T-helper 2 cell treated with Interferon-gamma antibody and Interleukin-4, amounts not matched to agents 5 μg/mL and 100 μg/mL, for 36 hours (primary cell): ENCODE results near the gene EEFSEC.

Source experiments
- DNase-seq: peaks from one replicate; pipeline ENCODE4 v3.0.0; 2021; ENCODE audit warnings: low spot score
- H3K27ac Mint-ChIP-seq: one replicate; pipeline ENCODE4 v1.8.0; 2021; ENCODE audit warnings: mild to moderate bottlenecking, mixed read lengths
- H3K27me3 Mint-ChIP-seq: one replicate; pipeline ENCODE4 v1.8.0; 2021; ENCODE audit warnings: low read depth, mixed read lengths
- H3K36me3 Mint-ChIP-seq: one replicate; pipeline ENCODE4 v1.8.0; 2021; ENCODE audit warnings: low read depth, mixed read lengths
- H3K4me1 Mint-ChIP-seq: one replicate; pipeline ENCODE4 v1.8.0; 2021; ENCODE audit warnings: low read depth, mixed read lengths
- H3K4me3 Mint-ChIP-seq: one replicate; pipeline ENCODE4 v1.8.0; 2022; ENCODE audit warnings: mild to moderate bottlenecking, moderate library complexity, mixed read lengths
- H3K9me3 Mint-ChIP-seq: one replicate; pipeline ENCODE4 v1.8.0; 2021; ENCODE audit warnings: mixed read lengths

Gene EEFSEC

DNA sequence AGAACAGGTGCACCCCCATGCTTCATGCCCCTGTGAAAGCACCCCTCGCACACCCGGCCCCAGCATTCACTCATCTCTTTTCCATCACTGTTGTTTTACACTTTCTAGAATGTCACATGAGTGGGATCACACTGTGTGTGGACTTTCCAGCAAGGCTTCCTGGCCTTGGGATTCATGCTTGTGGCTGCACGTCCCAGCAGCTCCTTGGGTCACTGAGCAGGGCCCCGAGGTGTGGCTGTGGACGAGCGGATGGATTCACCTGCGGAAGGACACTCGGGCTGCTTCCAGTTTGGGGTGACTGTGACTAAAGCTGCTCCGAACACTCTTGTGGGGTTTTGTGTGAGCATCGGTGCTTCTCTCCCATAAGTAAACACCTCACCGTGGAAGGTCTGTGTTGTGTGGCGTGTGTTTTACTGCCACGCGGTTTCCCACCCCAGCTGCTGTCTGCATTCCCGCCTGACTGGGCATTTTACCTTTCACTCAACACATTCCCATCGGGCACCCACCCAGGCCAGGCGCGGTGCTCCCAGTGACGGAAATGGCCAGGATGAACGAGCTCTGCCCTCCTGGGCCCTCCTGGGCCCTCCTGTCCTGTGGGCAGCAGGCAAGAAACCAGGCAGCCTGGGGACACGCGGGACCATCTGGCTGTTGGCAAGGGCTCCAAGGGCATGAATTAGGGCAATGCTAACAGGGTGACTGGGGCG lies 272.0 kb downstream of the EEFSEC start:
- no peak for DNase-seq
- Mint-ChIP-seq H3K27ac (no peak overlapping the region), H3K9me3 (no peaks in the 10 kb centered on the region), H3K4me1 (no peaks in the 10 kb centered on the region), H3K4me3 (no peak overlapping the region), H3K27me3 (peaks cover 8% of the 10 kb centered on the region), H3K36me3 (no peaks in the 10 kb centered on the region)

DNA sequence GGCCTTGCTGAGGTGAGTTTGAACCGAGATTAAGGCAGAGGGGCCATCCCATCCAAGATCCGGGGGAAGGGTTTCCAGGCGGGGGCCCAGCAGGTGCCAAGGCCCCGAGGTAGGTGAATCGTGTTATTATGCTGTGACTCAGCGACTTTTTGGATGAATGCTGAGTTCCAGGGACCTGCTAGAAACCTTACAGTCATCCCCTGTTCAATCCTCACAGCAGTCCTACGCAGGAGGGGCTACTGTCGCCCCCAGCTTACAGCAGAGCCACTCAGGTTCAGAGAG lies 272.5 kb downstream of the EEFSEC start:
- Mint-ChIP-seq H3K9me3 (no peaks in the 10 kb centered on the region), H3K27ac (no peak overlapping the region), H3K27me3 (peaks cover 13% of the 10 kb centered on the region), H3K4me3 (no peak overlapping the region), H3K36me3 (no peaks in the 10 kb centered on the region), H3K4me1 (no peaks in the 10 kb centered on the region)
- DNase-seq: no peak

DNA sequence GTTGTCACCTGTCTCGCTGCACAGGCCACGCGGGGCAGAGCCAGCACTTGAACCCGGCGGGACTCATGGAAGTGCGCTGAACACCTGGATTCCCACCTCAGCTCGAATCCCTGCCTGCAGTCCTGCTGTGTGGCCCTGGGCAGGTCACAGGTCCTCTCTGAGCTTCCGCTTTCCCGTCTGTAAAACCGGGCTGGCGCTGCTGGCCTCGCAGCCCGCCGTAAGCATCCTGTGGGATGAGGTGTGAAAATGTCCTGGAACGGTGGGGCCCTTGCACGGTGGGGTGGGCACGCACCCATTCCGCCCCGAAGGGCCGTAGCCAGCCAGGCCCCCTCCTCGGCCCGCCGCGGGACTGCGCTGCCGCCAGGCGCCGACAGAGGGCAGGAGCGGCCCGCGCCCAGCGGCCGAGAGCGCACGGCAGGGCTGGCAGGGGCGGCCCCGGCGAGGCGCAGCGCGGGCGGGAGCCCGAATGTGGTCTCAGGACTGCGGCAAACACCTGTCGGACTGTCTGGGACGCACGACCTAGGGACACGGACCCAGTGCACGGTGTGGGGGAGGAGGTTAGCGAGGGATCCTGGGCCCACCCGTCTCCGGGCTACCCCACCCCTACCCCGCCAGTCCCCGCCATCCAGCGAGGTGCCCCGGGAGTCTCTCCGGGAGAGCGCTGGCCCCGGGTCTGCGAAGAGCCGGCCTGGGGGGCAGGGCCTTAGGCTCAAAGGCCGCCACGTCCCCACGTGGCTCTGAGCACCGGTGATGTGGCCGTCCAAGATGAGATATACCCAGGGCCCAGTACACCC lies 273.0 kb downstream of the EEFSEC start:
- H3K4me1 Mint-ChIP-seq: no peaks in the 10 kb centered on the region
- no peak overlapping the region for H3K4me3 Mint-ChIP-seq
- H3K36me3 Mint-ChIP-seq: no peaks in the 10 kb centered on the region
- no peak overlapping the region for H3K27ac Mint-ChIP-seq
- DNase-seq: peak; percentile 58
- H3K9me3 Mint-ChIP-seq: no peaks in the 10 kb centered on the region
- peaks cover 18% of the 10 kb centered on the region for H3K27me3 Mint-ChIP-seq

DNA sequence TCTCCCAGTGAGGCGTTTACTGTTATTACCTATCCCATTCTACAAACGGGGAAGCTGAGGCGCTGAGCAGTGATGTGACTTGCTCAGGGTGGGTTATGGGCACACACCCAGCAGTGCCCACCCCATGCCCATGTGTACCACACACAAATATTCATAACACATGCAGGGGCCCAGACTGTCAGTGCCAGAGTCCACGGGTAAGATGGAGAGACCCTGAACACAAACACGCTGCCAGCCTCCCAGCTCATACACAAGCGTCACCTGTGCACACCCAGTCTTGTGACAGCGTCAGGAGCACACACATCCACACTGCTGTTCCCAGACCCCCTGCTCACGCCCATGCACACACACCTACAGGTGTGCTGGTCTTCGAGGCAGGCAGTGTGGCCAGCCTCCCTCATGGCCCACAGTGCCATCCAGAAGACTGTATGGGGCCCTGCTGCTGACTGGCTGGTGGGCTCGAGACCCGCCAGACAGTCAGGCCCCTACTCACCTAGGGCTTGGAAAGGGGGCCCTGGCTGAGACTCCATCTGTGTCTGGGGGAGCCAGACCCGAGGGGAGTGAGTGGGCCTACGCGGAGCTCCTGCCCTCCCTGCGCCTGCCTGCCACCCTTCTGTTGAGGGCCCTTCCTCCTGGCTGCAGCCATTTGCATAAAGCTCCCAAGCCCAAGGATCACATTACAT lies 274.0 kb downstream of the EEFSEC start:
- Mint-ChIP-seq H3K4me1 (no peaks in the 10 kb centered on the region), H3K27me3 (peaks cover 28% of the 10 kb centered on the region), H3K36me3 (no peaks in the 10 kb centered on the region), H3K4me3 (no peak overlapping the region), H3K9me3 (no peaks in the 10 kb centered on the region), H3K27ac (no peak overlapping the region)
- no peak for DNase-seq

GRCh38 chr3:128427872-128428822 lies 274.9 kb downstream of the EEFSEC start:
- no peak for DNase-seq
- Mint-ChIP-seq H3K27ac (no peak overlapping the region), H3K9me3 (no peaks in the 10 kb centered on the region), H3K36me3 (no peaks in the 10 kb centered on the region), H3K27me3 (peaks cover 31% of the 10 kb centered on the region), H3K4me1 (no peaks in the 10 kb centered on the region), H3K4me3 (no peak overlapping the region)

DNA sequence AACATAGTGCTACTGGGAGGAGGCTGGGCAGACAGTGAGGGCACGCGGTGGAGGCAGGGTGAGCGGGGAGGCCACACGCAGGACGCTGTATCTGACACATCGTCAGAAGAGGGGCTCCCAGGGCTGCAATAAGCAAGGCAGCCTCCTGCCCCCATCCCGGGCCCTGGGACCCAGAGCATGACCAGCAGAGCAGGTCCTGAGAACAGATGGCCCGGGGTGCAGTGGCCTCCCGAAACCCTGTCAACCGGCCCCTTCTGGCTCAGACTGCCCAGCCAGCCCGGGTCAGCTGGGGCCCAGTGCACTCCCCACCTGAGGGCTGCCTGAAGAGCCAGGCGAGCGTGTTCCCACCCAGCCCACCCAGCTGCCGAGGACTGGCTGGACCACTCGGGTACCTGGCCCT lies 276.0 kb downstream of the EEFSEC start:
- Mint-ChIP-seq H3K4me1 (no peaks in the 10 kb centered on the region), H3K4me3 (no peak overlapping the region), H3K27me3 (peaks cover 40% of the 10 kb centered on the region), H3K36me3 (no peaks in the 10 kb centered on the region), H3K9me3 (no peaks in the 10 kb centered on the region), H3K27ac (no peak overlapping the region)
- DNase-seq: no peak

DNA sequence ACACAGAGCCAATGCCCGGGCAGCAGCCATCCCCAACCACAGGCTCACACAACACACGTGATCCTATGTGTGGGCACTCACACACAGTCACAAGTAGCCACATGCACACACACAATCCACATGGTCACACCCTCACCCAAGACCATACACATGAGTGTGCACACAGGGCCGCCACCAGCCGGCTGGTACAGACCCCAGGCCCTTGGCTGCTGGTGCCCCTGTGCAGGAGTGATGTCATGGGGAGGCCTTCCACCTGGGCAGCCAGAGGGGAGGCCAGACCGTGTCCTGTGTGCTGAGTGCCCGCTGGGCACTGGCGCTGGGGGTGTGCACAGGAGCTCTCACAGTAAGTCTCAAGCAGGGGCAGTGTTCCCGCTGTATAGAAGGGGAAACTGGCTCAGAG lies 276.5 kb downstream of the EEFSEC start:
- no peaks in the 10 kb centered on the region for H3K9me3 Mint-ChIP-seq
- no peak for DNase-seq
- no peaks in the 10 kb centered on the region for H3K36me3 Mint-ChIP-seq
- no peak overlapping the region for H3K27ac Mint-ChIP-seq
- H3K27me3 Mint-ChIP-seq: peaks cover 40% of the 10 kb centered on the region
- no peaks in the 10 kb centered on the region for H3K4me1 Mint-ChIP-seq
- no peak overlapping the region for H3K4me3 Mint-ChIP-seq

DNA sequence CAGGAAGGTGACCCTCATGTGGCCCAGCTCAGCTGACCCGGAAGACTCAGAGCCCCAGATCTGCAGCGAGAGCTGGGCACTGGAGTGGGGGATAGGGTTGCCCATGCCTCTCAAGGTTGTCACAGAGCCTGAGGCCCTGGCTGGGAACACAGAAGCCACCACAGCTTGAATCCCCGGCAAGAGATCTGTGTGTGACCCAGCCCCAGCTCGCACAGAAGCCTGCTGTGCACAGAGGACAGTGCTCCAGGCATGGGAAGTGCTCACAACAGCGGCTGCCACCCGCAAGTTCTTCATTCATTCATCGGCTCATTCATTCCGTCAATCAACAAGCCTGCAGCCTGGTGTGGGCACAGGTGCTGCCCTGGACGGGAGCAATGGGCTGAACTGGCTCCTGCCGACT lies 277.0 kb downstream of the EEFSEC start:
- no peak for DNase-seq
- H3K4me3 Mint-ChIP-seq: no peak overlapping the region
- no peak overlapping the region for H3K27ac Mint-ChIP-seq
- no peaks in the 10 kb centered on the region for H3K36me3 Mint-ChIP-seq
- no peaks in the 10 kb centered on the region for H3K4me1 Mint-ChIP-seq
- no peaks in the 10 kb centered on the region for H3K9me3 Mint-ChIP-seq
- H3K27me3 Mint-ChIP-seq: peaks cover 40% of the 10 kb centered on the region

GRCh38 chr3:128430731-128431130 lies 277.4 kb downstream of the EEFSEC start:
- no peaks in the 10 kb centered on the region for H3K4me1 Mint-ChIP-seq
- H3K36me3 Mint-ChIP-seq: no peaks in the 10 kb centered on the region
- no peaks in the 10 kb centered on the region for H3K9me3 Mint-ChIP-seq
- no peak overlapping the region for H3K4me3 Mint-ChIP-seq
- no peak for DNase-seq
- H3K27ac Mint-ChIP-seq: no peak overlapping the region
- peaks cover 42% of the 10 kb centered on the region for H3K27me3 Mint-ChIP-seq

- H3K36me3 Mint-ChIP-seq: no peaks in the 10 kb centered on the region
- no peak overlapping the region for H3K4me3 Mint-ChIP-seq
- no peak for DNase-seq
- no peak overlapping the region for H3K27ac Mint-ChIP-seq
- no peaks in the 10 kb centered on the region for H3K4me1 Mint-ChIP-seq
- H3K27me3 Mint-ChIP-seq: peaks cover 51% of the 10 kb centered on the region
- no peaks in the 10 kb centered on the region for H3K9me3 Mint-ChIP-seq
These were observed 278.6 kb downstream of the EEFSEC start for GRCh38 chr3:128431803-128432300.

- no peaks in the 10 kb centered on the region for H3K4me1 Mint-ChIP-seq
- DNase-seq: no peak
- H3K4me3 Mint-ChIP-seq: no peak overlapping the region
- no peaks in the 10 kb centered on the region for H3K9me3 Mint-ChIP-seq
- peaks cover 53% of the 10 kb centered on the region for H3K27me3 Mint-ChIP-seq
- H3K36me3 Mint-ChIP-seq: no peaks in the 10 kb centered on the region
- H3K27ac Mint-ChIP-seq: no peak overlapping the region
These were observed 279.2 kb downstream of the EEFSEC start for GRCh38 chr3:128432301-128432970.

- Mint-ChIP-seq H3K4me3 (no peak overlapping the region), H3K27me3 (peaks cover 52% of the 10 kb centered on the region)
- no peak for DNase-seq
These were observed 279.9 kb downstream of the EEFSEC start for GRCh38 chr3:128432971-128433836.

More at GRCh38 chr3:128432971-128433836, 279.9 kb downstream of the EEFSEC start:
- Mint-ChIP-seq H3K36me3 (no peaks in the 10 kb centered on the region), H3K27ac (no peak overlapping the region), H3K4me1 (no peaks in the 10 kb centered on the region), H3K9me3 (no peaks in the 10 kb centered on the region)
